ENCODE data around the gene MEX3C.

Gene MEX3C

DNA sequence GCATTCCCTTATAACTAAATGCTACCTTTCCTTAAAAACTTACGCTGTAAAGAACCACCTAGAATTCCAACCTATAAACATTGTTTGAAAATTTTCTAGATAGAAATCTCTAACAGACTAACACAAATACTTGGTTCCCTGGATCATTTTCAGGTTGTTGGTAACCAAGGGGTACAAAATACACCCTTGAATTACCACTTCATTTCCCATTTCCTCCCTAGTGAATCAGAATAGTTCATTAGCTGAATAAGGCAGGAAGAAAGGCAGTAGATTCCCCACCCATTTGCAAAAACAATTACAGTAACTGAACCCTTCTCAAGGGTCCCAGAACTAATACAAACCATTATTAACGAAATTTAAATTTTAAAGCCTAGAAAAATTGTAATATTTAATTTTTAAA lies 5.5 kb downstream of the MEX3C start:
- no peak for DNase-seq (ENCODE audit: low spot score)

DNA sequence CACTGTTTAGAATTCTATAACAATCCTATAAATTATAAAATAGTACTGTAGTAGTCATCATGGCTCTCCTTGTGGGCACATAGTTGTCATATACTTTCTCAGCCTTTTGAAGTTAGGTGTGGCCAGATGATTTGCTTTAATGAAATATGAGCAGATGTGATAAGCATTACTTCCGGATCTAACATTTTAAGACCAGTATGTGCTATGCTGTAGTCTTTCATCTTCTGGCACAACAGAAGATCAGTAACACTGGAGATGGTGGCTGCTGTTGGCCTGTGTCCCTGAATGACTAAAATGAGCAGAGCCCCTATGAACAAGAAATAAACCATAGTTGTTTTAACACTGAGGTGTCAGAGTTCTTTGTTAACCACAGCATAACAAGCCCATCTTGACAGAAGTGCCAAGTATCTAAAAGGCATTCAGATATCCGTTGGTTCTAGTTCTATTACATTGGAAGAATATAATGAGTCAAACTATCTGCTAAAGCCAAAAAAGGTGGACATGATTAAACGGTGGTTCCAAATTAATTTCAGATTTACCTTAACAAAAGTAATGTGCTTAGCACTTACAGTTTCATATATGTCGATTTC lies 6.3 kb downstream of the MEX3C start:
- DNase-seq (ENCODE audit: low spot score) = no peak

DNA sequence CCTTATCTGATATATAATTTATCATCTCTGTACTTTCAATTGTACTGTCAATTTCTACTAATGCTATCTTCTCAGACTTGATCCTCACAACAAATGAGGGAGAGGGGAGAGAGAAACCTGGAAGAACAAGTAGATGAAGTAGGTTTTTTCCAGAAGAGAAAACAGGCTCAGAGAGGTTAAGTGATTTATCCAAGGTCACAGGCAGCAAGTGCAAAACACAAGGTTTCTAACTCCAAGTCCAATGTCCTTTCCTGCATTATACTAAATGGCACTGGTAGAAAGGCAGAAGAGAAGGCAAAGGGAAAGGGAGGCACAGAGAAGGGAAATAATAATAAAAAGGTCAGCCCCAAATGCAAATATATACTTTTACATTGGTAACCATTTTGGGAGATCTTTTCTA lies 7.5 kb downstream of the MEX3C start:
- no peak for DNase-seq (ENCODE audit: low spot score)

DNA sequence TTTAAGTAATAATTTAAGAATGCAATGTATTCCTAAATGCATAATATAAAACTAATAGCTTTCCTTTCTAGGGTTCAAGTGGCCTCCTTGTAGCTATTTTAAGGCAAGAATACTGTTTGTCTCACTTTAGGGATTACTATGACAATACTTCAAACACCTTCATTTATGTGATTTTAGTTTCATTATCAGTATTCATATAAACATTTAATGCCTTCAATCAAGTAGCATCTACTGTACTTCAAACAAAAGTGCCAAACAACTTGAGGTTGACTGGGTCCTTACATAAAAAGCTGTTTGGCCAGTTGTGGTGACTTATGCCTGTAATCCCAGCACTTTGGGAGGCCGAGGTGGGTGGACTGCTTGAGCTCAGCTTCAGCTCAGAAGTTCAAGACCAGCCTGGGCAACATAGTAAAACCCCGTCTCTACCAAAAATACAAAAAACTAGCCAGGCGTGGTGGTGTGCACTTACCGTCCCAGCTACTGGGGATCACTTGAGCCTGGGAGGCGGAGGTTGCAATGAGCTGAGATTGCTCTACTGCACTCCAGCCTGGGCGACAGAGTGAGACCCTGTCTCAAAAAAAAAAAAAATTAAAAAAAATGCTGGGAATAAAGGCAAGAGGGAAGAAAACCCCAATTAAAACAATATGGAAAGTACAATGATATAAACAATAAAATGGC lies 9.3 kb downstream of the MEX3C start:
- no peak for DNase-seq (ENCODE audit: low spot score)

DNA sequence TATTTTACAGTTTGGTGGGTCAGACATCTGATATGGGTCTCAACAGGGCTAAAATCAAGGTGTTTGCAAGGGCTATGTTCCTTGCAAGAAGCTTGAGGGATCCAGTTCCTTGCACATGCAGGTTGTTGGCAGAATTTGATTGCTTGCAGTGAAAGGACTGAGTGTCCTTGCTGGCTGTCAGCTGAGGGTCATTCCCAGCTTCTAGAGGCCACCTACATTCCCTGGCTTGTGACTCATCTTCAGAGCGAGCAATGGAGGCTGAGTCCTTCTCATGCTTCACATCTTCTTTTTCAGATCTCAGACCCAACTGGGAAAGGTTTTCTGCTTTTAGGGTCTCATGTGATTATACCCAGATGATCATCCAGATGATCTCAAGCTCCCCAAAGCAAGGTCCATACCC lies 12.4 kb downstream of the MEX3C start:
- no peak for DNase-seq (ENCODE audit: low spot score)

DNA sequence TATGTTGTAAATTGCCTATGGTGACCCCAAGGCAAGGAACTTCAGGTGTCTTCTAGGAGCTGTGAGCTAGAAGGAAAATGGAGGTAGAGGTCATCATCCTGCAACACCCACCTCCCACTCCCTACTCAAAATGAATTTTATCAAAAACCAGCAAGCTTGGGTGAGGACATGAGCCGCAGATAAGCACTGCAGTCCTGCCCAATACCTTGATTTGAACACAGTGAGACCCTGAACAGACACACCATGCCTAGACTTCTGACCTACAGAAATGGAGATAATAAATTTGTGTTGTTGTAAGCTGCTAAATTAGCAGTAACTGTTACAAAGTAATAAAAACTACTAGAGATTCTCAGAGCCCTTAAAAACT lies 13.4 kb downstream of the MEX3C start:
- DNase-seq (ENCODE audit: low spot score) = no peak

DNA sequence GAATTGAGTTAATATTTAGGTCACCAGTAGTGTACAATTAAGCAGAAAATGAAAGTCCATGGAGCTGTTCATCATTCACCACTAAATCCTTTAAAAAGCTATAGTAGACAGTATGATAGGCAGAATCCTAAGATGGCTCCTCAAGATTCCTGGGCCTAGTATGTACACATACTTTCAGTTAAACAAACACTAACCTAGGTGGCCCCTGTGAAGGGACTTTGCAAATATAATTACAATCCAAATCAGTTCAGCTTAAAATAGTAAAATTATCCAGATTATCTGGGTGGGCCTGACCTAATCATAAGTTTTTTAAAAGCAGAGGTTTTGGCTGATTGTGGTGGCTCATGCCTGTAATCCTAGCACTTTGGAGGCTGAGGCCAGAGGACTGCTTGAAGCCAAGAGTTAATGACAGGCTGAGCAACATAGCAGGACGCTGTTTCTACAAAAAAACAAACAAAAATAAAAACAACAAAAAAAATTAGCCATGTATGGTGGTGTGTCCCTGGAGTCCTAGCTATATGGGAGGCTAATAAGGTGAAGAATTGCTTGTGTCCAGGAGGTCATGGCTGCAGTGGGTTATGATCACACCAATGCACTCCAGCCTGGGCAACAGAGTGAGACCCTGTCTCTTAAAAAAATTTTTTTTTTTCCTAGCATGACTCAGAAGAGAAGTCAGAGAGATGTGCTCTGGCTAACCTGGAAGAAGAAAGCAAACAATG lies 13.9 kb downstream of the MEX3C start:
- DNase-seq (ENCODE audit: low spot score) = no peak

DNA sequence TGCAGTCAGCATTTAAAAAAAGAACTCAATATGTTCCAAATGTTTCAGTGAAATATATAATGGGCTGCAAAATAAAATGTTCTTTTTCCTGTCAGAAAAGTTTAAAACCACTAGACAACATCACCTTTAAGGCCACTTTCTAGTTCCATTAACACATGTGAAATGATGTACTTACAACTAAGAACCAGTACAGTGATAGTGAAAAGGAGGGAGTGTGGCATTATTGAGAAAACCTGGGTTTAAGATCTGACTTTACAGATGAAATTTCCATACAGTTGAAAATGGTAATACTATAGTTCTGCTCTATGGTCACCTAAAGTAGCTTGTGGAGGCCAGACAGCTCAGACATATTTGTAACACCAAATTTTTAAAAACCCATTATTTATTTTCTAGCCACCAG lies 14.7 kb downstream of the MEX3C start:
- DNase-seq (ENCODE audit: low spot score) = no peak

DNA sequence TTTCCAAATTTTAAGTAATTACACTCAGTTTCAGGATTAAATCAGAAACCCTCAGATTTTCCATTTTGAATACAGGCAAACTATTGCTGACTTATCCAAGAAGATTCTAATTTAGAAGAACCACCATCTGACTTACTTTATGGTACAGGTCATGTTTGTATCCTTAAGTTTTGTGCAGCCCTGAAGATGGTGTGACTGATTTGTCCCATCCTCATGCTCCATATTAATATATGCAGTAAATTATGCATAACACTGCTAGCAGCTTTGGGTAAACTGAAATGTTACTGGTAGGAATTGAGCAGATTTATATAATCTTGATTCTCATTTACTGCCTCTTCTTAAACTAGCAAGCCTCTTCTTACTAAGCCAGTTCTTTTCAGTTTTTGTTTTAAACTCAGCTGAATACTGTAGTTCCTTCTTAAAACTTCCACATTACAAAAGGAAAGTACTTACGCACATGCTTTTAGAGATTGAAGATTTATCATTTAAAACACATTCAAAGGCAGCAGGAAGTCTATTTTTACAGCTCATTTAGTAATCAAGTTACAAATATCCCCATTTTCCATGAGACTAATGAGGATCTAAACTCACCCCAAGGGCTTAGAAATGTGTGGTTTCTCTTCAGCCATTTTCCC lies 25.7 kb downstream of the MEX3C start:
- DNase-seq (ENCODE audit: low spot score) = no peak

DNA sequence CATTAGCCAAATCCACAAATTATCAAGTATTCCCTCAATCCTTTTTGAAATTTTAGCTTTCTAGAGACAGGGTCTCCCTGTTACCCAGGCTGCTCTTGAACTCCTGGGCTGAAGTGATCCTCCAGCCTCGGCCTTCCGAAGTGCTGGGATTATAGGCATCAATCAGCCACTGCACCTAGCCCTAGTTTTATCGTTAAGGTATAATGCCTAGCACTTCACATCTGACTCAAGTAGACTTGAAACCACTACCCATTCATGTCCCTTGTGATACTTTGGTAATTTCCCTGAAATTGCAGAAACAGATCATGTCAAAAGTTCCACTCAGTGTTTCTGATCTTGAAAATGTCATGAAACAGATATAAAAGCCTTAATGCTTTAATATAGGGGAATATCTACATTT lies 26.3 kb downstream of the MEX3C start:
- no peak for DNase-seq (ENCODE audit: low spot score)

DNA sequence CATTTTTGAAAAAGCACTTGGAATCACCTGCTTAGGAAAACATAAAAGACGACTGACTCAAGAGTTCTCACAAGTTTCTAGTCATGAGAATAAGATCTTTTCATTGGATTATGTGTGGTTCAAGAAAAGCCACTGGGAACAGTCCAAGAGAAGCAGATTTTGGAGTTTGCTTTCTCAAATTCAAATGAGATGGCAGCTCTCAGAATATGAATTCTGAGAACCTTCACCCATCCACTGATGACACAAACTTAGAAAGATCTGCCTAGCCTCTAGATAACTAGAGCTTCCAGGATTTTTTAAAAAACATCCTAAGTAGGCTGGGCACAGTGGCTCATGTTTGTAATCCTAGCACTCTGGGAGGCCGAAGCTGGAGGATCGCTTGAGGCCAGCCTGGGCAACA lies 26.8 kb downstream of the MEX3C start:
- no peak for DNase-seq (ENCODE audit: low spot score)

DNA sequence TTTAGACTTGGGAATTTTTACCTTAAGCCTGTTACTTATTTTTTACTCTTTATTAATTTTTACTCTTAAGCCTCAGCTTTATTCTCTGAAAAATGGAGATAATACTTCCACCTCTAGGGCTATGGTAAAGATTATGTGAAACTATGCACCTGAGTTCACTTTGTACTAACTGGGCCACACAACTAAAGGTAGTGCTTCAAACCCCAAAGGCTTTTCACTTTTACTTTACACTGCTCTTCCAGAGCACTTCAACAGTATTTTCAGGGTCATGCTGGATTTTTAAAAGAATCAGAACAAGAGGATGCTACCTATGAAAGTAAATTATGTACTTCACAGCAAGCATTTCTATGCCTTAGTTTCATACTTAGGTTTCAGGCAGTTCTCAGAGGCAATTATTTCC lies 27.8 kb downstream of the MEX3C start:
- no peak for DNase-seq (ENCODE audit: low spot score)

DNA sequence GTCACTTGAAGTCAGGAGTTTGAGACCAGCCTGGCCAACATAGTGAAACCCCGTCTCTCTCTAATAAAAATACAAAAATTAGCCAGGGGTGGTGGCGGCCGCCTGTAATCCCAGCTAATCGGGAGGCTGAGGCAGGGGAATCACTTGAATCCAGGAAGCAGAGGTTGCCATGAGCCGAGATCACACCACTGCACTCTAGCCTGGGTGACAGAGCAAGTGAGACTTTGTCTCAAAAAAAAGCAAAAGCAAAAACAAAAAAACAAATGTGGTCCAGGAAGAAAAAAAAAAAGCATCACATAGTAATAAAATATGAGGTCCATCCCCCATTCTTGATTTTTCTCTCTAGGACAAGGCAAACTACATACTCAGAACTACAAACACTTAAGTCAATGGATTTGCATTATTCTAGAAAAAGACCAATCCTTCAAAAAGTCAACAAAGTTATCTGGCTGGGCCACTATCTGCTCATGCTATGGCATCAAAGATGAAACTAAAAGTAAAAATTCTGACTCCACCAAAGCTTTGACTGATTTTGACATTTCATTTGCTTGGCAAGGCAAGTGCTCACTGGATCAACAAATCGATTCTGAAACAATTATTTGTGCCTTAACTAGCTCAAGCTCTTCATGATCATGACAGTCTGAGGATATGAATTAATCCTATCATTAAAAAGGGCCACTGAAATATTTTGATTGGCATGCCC lies 28.4 kb downstream of the MEX3C start:
- DNase-seq (ENCODE audit: low spot score) = no peak

DNA sequence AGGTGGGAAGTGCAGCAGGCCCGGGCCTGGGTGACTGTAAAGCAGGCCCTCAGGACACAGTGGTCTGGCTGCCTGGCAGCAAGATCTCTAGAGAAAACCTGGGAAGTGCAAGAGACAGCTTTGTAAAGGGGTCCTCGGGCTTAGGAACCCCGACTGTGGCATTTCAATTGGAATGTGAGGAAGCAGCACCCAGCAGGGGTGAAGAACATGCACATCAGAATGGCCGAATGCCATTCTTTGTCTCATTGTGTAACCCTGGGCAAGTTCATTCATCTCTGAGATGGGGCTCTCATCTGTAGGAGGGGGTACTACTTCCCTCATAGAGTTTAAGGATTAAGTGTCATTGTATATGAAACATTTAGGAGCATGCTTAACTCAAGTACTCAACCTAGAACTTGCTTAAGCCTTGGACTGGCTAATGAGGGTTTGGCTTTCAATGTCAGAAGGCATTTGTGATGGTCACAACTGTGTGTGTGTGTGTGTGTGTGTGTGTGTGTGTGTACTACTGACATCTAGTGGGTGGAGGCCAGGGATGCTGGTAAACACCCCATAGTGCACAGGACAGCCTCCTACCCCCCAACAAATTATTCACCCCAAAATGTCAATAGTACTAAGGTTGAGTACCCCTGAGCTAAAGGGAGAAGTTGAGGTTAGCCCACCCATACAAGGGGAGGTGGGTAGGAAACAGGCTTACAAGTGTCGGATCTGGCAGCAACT lies 29.3 kb downstream of the MEX3C start:
- DNase-seq (ENCODE audit: low spot score) = no peak

DNA sequence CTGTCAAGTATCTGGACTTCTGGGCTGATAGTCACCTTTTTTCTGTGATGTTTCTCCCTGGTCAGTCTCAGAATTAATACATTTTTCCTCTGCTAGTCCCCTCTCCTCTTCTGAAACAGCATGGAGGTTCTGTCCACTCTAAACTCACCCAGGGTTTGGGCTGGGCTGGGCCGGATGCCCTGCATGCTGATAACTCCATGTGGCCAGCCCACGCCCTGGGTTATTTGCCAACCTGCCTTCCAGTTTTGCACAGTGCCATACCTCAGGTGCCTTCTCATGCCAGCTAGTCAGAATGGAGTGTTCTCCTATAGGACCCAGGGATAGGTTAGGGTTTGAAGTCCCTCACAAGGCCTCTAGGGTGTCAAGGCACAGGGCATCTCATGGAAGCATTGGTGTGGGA lies 32.2 kb downstream of the MEX3C start:
- no peak for DNase-seq (ENCODE audit: low spot score)

DNA sequence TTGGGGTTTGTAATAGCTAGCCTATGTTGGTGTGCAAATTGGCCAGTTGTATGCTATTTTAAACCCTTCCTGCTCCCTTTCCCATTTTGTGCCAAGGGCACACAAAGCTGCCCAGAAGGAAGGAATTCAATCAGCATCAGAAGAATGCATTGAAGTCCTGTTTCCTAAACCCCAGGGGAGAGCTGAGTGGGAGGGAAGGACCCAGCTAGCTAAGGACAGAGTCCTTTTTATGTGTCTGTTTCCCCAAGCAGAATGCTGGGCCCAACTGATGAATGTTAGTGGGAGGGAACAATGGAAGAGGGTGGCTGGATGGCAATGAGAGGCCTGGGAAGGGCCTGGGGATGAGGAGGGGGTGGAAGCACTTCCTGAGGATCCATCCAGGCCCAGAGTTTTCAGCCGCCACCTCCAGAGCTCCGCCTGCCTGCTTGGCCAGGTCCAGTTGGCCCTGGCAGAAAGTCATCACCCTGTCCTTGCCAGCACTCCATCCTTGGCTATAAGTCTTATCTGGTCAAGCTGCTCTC lies 32.7 kb downstream of the MEX3C start:
- DNase-seq (ENCODE audit: low spot score) = no peak

DNA sequence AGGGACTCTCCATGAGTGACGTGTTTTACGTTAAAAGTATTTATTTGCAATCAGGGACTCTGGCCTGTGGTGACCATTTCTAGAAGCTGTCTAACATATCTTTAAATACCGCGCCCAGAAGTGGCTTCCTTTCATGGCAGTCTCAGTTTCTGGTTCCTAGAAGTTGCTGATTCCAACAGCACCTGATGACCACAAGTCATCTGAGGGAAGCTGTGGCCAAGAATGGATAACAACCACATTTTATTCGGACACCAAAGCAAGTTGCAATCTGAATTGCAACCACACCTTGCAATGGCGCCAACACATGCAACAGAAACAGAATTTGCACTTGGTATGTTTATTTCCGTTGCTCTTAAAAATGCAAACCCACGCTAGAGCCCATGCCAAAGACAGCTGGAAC lies 33.1 kb downstream of the MEX3C start:
- no peak for DNase-seq (ENCODE audit: low spot score)

DNA sequence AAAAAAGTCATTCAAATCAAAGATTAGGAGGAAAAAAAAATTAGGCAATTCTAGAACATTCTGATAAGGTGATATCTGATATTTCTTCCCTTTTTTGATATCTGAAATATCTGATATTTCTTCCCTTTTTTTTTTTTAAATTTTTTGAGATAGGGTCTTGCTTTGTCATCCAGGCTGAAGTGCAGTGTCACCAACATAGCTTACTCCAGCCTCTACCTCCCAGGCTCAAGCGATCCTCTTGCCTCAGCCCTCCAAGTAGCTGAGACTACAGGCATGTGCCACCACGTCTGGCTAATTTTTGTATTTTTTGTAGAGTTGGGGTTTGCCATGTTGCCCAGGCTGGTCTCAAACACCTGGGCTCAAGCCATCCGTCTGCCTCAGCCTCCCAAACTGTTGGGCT lies 33.9 kb downstream of the MEX3C start:
- no peak for DNase-seq (ENCODE audit: low spot score)

DNA sequence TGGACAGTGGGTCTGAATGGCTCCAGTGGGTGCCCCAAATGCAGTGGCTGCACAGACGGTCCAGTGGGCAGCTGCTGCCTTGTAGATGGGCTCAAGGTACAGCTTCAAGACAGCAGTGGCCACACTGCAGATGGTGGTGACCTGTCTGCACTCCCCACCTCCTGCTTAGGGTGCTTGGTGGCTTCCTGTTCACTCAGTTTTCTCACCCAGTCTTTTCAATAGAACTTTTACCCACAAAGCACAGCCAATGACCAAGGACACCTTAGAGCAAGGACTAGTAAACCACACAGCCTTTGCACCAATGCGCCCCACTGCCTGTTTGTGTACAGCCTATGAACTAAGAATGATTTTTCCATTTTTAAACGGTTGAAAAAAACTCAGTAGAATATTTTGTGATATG lies 34.9 kb downstream of the MEX3C start:
- DNase-seq (ENCODE audit: low spot score) = no peak

DNA sequence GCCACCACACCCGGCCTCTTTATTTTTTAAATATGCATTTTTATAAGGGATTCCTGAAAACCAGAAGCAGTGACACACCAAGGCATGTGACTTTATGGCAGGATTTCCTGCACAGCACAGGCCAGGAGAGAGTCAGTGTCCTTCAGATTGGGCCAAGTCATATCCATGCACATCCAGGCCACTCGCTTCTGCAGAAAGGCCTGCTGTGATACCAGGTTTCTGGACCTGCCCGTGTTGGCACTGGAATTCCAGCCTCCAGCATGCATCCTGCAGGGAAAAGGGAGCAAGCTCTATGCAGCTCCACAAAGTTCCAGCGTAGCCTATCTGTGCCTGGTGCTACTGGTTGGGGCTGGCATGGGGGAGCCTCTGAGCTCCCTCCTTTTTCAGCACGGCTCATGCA lies 36.8 kb downstream of the MEX3C start:
- DNase-seq (ENCODE audit: low spot score) = no peak

DNA sequence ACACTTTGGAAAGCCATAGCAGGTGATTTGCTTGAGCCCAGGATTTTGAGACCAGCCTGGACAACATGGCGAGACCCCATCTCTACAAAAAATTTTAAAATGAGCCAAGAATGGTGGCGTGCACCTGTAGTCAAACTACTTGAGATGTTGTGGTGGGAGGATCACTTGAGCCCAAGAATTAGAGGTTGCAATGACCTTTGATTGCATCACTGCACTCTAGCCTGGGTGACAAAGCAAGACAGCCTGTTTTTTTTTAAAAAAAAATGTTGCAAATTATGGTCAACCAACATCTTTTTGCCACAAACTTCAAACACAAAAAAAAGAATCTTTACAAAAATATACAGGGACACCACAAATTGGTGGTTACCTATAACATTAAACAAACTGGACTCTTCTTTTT lies 40.3 kb downstream of the MEX3C start:
- DNase-seq (ENCODE audit: low spot score) = no peak

Measured in SK-N-DZ (cell line).